Left lobe of liver (tissue), 2 donors: ENCODE measurements around the gene DNAJC8. TPM values are rescaled to one million over a fixed set of nuclear protein-coding genes. Genes with fewer than 3 reads are reported as not detected.

Experiments
- ATAC-seq: fragments of 200-7000 bp; cut with Tn5 transposase; one replicate; pipeline ENCODE4 v1.9.1; 2020; ENCODE audit warnings: mild to moderate bottlenecking, moderate library complexity
- DNase-seq: peaks from one replicate; pipeline ENCODE4 v3.0.0-alpha.2; 2020; ENCODE audit warnings: low spot score
- total RNA-seq: library from RNA; stranded (reverse); gene quantifications from one replicate; pipeline ENCODE4 v1.2.1, GENCODE V29; 2021
- donor health status: DM: no; HTN: no; CAD: no; lungs with moderate emphysema.
- donor health status: DM: no; HTN: yes; CAD: no.

The DNAJC8 gene
- total RNA-seq, 1 donor from 2014 or later = 23.6 TPM

- DNase-seq (peak; percentile 56), ATAC-seq (peak; percentile 92)
These were observed 27.6 kb downstream of the DNAJC8 start for GRCh38 chr1:28205243-28205642.

- DNase-seq = no peak
- ATAC-seq = no peak
These were observed 32.5 kb downstream of the DNAJC8 start for GRCh38 chr1:28200234-28200873.

DNA sequence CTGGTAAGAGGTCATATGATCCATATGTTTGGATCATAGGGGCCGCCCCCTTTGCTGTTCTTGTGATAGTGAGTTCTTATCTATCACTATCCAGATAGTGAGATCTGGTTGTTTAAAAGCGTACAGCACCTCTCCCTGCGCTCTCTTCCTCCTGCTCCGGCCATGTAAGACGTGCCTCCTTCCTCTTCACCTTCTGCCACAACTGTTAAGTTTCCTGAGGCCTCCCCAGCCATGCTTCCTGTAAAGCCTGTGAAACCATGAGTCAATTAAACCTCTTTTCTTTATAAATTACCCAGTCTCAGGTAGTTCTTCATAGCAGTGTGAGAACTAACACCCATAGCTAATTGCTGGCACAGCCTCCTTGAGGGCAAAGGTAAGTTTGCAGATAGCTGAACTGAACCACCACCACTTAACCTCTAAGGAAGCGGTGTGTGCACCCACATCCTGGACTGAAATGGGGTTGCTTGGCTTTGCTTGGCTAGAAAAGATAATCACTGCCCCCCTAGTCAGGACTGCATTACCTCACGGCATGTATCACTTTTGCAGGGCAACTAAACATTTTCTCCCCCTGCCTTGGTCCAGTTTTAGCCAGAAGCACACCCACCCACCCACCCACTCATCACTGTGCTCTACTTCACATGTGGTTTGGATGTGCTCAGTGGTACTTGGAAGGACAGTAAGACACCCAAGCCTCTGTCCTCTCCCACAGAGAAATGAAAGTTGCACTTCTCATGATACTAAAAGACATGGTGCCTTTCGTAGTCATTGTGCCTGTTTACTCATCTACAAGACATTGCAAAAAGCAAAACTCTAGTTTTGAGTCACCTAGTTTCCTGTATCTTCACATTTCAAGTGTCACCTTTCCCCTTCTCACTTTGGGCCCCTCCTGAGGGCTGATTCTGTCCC, 33.2 kb downstream of the DNAJC8 start:
- ATAC-seq (peak; percentile 46), DNase-seq (no peak)

- DNase-seq (peak; percentile 35), ATAC-seq (no peak)
These were observed 35.0 kb downstream of the DNAJC8 start for GRCh38 chr1:28197682-28198415.

DNA sequence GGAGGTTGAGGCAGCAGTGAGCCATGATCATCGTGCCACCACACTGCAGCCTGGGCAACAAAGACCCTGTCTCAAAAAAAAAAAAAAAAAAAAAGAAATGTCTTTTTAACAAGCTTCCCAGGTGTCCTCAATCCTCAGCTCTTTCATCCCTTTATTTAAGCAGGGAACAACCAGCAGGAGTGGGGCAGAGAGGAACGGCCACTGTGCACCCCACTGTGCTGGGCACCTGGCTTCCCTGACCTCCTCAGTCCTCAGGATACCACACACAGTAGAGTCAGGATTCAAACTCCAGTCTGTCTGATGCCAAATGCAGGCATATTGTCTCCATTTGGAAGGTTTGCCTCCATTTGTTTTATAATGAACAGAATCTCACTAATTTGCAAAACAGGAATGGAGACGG, 36.5 kb downstream of the DNAJC8 start:
- DNase-seq (peak; percentile 21), ATAC-seq (no peak)

DNA sequence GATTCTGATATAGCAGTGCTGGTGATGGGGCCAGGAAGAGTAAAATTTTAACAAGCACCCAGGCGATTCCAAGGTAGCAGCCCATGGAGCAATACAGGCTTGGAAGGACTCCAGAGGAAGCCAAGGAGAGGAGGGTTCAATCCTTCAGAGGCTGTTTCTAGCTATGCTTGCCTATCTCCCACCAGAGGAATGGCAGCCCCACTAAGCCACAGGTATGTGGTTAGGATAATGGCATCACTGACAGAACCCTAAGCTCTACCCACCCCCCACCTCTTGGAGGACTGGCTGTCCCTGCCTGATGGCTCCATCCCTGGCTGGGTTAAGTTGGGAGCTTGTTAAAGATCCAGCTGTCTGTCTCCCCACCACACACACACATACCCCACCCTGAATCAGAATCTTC, 37.0 kb downstream of the DNAJC8 start:
- ATAC-seq = peak; percentile 73
- DNase-seq = peak; percentile 48

DNA sequence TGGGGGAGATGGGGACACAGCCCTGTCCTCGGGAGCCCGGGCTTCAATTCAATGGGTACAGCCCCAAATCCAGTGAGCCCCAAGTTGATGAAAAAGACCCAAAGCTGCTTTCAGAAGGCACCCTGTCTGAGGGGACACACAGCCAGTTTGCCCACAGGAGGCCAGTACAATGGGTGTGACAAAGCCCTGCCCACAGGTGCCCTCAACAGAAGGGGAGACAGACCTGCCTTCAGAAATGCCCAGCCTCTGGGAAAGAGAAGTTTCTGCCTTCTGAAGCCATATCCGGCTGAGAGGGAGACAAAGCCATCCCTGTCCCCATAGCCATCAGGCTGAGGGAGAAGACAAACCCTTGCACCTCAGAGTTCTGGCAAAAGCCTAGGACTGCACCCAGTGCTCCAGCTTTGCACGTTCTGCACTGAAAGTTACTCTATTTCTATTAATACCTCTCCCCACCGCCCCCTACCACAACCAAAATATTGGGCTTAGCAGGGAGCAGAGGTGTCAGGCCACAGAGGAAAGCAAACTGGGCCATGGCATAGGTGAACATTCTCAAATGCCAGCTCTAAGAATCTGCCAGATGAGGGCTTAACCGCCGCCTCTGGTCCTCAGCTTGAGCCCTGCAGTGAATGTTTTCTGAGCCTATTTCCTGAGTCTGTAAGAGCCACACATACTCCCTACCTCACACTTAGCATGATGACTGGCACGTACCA, 38.3 kb downstream of the DNAJC8 start:
- no peak for ATAC-seq
- peak; percentile 40 for DNase-seq

DNA sequence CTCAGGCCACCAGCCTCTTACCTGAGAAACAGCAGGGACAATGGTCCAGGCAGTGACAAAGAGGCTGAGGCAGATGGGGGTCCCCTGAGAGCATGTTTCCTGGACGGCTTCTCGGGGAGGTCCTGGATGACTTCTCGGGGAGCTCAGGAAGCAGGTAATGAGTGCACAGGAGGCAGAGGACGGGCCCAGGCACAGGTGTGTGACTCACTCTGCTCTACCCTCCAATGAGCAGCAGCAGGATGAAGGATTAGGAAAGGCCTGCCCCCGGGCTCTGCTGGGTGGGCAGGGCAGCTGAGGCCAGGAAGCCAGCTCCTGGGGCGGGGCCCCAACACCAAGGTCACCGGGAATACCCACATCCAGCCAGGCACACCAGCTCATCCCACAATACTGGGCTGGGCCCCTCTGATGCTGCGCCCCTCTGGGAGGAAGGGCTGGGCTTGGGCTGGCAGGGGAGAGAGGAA, 39.1 kb downstream of the DNAJC8 start:
- DNase-seq (no peak), ATAC-seq (no peak)

DNA sequence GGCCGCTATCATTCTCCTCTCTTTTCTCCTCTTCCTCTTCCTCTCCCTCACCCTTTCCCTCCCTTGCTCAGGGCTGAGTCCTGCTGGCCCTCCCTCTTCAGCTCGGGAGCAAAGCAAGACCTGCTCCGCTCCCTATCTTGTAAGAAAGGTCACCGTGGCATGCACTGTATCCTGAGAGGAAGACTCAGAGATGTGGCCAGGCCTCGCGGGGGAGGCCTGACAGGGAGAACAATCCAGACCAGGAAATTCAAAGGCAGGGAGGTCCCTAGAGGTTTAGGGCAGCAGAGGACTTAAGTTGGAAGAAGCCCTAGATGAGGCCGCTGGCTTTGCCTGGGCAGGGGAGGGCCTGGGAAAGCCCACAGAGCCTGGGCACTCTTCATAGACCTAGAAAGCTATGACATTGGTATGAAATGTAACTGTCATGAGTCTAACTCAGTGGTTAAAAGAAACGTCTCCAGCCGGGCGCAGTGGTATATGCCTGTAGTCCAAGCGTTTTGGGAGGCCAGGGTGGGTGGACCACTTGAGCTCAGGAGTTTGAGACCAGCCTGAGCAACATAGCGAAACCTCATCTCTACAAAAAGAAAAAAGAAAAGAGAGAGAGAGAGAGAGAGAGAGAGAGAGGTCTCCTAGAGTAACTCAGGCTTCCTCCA, 41.7 kb downstream of the DNAJC8 start:
- DNase-seq (no peak), ATAC-seq (peak; percentile 56)

GRCh38 chr1:28190337-28190979, 42.4 kb downstream of the DNAJC8 start:
- no peak for DNase-seq
- ATAC-seq = no peak

DNA sequence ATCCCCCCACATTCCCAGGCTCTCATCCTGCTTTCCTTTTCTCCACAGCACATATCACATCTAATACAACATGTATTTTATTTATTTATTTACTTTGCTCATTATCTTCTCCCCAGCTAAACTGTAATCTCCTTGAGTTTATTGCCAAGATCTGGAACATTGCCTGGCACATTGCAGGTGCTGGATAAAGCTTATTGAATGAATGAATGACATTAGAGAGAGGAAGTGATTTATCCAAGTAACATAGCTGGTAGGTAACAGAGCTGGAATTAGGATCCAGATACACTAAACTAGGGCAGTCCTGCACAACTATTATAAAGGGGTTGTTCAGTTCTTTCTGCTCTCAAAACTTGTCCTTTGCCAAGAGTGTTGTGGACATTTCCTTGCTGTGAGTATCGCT, 47.8 kb downstream of the DNAJC8 start:
- ATAC-seq (no peak), DNase-seq (no peak)

DNA sequence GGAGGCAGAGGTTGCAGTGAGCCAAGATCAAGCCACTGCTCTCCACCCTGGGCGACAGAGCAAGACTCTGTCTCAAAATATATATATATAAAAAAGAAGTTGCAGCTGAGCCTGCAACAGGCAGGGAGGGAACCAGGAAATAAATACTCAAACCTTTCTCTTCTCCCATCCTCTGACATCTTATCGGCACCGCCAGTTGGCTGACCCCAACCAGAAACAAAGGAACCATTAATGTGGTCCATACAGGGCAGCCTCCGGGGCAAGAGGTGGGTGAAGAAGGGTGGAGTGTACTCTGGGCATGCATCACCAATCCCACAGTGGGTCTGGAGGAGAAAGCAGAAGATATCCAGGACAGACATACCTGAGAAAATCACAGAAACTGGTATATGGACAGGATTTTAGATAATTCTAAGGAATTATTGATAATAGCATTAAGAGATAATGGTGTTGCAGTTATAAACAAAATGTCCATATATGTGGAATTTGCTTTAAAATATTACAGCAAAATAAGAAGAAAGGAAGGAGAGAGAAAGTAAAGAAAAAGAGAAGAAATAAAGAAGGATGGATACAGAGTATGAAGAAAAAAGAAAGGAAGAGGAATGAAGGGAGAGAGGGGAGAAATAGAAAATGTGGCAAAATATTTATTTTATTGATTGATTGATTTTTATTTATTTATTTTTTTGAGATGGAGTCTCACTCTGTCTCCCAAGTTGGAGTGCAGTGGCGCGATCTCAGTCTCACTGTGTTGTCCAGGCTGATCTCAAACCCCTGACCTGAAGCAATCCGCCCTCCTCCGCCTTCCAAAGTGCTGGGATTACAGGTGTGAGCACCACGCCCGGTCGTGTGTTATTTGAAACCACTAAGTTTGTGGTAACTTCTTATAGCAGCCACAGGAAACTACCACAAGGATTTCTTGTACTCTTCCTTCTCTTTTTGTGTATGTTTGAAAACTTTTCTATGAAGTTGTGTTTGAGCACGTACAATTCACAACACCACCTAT, 52.2 kb downstream of the DNAJC8 start:
- DNase-seq = no peak
- ATAC-seq = no peak

DNA sequence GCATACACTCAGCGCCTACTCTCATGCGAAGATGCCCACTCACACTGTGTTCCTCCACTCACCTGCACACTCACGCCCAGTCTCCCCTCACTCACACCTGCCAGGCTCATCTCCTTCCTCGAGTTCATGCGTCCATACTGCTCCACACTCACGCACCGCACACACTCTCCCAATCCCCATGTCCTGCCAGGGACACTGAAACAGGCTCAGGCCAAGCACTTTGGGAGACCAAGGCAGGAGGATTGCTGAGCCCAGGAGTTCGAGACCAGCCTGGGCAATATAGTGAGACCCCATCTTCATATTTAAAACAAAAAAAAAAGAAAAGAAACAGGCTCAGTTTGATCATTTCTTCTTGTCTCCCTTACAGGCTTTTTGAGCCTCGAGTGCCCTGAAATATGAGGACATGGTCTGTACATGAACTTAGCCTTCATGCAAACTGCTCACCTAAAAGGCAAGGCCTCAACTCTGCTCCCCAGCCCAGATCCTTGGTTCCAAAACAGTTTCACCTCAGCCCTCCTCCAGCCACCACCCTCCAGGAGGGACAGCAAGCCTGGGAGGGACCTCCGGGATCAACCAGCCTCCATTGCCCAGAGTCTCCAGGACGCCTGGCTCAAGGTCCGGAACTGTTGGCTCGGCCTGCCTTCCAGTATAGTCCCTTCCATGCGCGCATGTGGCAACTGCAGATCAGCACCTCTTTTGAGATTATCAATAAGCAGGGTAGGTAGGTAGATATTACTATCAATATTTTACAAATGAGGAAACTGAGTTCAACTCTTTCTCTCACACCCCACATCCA, 53.9 kb downstream of the DNAJC8 start:
- no peak for ATAC-seq
- no peak for DNase-seq

DNA sequence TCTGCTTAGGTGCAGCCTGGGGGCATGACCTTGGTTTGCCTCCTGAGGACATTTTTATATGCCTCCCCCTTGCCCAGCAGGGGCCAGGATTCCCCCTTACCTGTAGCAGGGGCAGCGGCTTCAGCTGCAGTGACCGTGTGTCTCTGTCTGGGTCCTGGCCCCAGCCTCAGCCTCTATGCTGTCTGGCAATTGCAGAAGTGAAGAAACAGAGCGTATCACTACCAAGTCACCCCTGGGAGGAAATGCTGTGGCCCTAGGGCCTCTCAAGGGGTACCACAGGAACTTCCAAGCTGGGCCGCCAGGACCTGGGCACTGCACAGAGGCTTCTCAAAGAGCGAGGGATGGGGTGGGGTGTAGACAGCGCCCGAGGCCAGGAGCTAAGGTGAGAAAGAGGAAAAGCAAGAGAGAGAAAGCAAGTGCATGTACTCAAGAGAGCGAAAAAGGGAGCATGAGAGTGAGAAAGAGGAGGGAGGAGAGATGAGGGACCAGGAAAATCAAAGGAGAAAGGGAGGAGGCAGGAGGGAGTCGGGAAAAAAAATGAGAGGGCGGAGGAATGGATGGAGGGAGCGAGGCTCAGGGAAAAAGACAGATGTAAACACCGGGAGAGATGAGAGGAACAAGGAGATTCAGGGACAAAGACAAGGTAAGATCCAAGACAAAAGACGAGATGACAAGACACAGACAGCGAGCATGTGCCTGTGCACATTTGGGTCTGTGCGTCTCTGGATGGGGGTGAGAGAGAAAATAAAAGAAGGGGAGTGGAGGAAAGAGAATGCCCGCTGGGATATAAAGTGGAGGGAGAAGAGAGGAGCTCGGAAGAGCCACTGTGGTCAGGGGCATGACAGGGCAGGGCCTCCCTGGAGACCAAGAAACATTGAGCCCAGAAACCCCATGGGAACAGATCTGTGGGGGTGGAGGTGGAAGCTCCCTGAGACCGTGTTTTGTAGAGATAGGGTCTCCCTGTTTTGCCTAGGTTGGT, 56.0 kb downstream of the DNAJC8 start, which contains the start of gene PTAFR:
Gene PTAFR, minus strand, starts transcription at position 199 of the 979 bp plus-strand sequence. CDS start 25,669 bp downstream, outside the sequence.
- no peak for DNase-seq
- peak; percentile 20 for ATAC-seq

DNA sequence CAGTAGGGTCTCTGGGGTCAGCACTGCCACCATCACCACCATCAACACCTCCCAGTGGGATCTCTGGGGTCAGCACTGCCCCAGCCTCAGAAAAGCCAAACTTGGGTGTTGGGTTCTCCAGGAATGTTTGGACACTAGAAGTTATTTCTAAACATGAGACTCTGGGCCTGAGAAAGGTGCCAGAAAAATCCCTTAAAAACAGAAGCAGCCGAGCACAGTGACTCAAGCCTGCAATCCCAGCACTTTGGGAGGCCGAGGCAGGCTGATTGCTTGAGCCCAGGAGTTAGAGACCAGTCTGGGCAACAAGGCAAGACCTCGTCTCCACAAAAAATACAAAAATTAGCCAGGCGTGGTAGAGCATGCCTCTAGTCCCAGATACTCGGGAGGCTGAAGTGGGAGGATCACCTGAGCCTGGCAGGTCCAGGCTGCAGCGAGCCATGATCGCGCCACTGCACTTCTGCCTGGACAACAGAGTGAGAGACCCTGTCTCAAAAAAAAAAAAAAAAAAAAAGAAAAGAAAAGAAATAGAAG, 56.8 kb downstream of the DNAJC8 start:
- ATAC-seq = no peak
- DNase-seq = no peak

DNA sequence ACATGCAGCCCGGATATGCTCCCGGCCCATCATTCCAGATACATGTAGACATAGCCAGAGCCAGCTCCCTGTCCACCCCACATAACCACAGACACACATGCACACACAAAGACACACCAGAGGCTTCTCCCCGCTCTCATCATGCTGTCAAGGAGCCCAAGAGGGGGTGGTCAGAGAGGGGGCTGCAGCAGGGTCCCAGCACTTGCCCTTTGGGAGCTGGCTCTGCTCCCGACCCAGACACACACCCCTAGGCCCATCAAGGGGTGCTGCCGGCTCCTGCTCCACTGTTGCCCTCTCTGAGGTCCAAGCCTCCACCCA, 58.9 kb downstream of the DNAJC8 start:
- DNase-seq (no peak), ATAC-seq (peak; percentile 32)
